GM23248 (cell line): Measurements from ENCODE around the gene HABP4.

ENCODE experiments used
- EZH2 ChIP-seq: fragments of 200-600 bp; sonication (generic); IDR thresholded peaks from 2 replicates; pipeline ENCODE4 v1.6.1; 2018; ENCODE audit warnings: antibody characterized with exemption, mild to moderate bottlenecking; ENCODE audit not compliant: insufficient read depth, poor library complexity, severe bottlenecking
- EZH2phosphoT487 ChIP-seq: fragments of 200-600 bp; sonication (generic); IDR thresholded peaks from 2 replicates; pipeline ENCODE4 v1.6.1; 2018; ENCODE audit warnings: antibody characterized with exemption, moderate library complexity, mild to moderate bottlenecking, low read depth; ENCODE audit not compliant: insufficient read depth

DNA sequence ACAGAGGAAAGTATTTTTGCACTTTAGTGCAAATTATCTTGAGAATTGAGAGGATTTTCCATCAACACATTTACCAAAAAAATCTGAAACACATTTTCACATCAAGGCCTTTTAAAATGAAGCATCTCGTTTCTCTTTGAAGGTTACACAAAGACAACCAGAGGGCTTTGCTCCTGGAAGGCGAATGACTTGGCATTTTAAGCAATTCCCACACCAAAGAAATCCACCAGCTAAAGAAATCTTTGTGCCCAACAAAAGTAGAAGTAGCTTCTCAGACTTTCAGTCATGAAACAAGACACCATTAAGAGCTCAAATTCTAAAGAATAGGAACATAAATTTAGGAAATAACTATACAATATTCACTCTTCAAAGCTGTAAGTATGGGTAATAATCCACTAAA is 59.9 kb downstream of the HABP4 start:
- TF ChIP-seq EZH2 (no peak), EZH2phosphoT487 (no peak)
